RWPE2 (cell line): ENCODE measurements around the gene CDC14C.

Experiments used
- ATAC-seq: fragments of 200-7000 bp; cut with Tn5 transposase; 3 replicates; pipeline ENCODE4 v1.9.1; 2021; ENCODE audit warnings: low read depth
- DNase-seq: peaks from one replicate; pipeline ENCODE4 v3.0.0-alpha.2; 2020; ENCODE audit warnings: low spot score
- H3K27ac ChIP-seq: fragments of 450-650 bp; 2 replicates; pipeline ENCODE4 v1.5.1; 2017; ENCODE audit warnings: mild to moderate bottlenecking; ENCODE audit not compliant: poor library complexity, severe bottlenecking
- H3K27me3 ChIP-seq: fragments of 250-450 bp; sonication (Bioruptor Pico); 2 replicates; pipeline ENCODE4 v1.5.1; 2021; ENCODE audit warnings: mild to moderate bottlenecking, moderate library complexity; ENCODE audit not compliant: insufficient read depth, poor library complexity, severe bottlenecking
- H3K36me3 ChIP-seq: fragments of 250-450 bp; sonication (Bioruptor Pico); 2 replicates; pipeline ENCODE4 v1.5.1; 2020; ENCODE audit warnings: low read depth, mild to moderate bottlenecking, moderate library complexity
- H3K4me1 ChIP-seq: fragments of 250-450 bp; sonication (Bioruptor Pico); 2 replicates; pipeline ENCODE4 v1.5.1; 2021; ENCODE audit warnings: mild to moderate bottlenecking, moderate library complexity; ENCODE audit not compliant: insufficient read depth, poor library complexity, severe bottlenecking
- H3K4me3 ChIP-seq: fragments of 250-450 bp; sonication (Bioruptor Pico); 2 replicates; pipeline ENCODE4 v1.5.1; 2021; ENCODE audit warnings: mild to moderate bottlenecking, moderate library complexity; ENCODE audit not compliant: severe bottlenecking
- H3K9me3 ChIP-seq: fragments of 250-450 bp; sonication (Bioruptor Pico); 2 replicates; pipeline ENCODE4 v1.5.1; 2021; ENCODE audit warnings: mild to moderate bottlenecking, moderate library complexity; ENCODE audit not compliant: severe bottlenecking
- TF ChIP-seq, protein P1 (sequence below): fragments of 450-650 bp; IDR thresholded peaks from one replicate; pipeline ENCODE4 v1.5.1; 2017; ENCODE audit warnings: mild to moderate bottlenecking, moderate library complexity; ENCODE audit not compliant: poor library complexity, severe bottlenecking

Gene CDC14C

GRCh38 chr7:48931481-48931880 is 7.1 kb downstream of the CDC14C start:
- Histone ChIP-seq H3K9me3 (no peaks in the 10 kb centered on the region), H3K27me3 (no peaks in the 10 kb centered on the region), H3K27ac (no peak overlapping the region), H3K4me1 (no peaks in the 10 kb centered on the region), H3K36me3 (no peaks in the 10 kb centered on the region), H3K4me3 (no peak overlapping the region)
- DNase-seq (no peak), ATAC-seq (no peak)
- TF ChIP-seq, protein P1, sequence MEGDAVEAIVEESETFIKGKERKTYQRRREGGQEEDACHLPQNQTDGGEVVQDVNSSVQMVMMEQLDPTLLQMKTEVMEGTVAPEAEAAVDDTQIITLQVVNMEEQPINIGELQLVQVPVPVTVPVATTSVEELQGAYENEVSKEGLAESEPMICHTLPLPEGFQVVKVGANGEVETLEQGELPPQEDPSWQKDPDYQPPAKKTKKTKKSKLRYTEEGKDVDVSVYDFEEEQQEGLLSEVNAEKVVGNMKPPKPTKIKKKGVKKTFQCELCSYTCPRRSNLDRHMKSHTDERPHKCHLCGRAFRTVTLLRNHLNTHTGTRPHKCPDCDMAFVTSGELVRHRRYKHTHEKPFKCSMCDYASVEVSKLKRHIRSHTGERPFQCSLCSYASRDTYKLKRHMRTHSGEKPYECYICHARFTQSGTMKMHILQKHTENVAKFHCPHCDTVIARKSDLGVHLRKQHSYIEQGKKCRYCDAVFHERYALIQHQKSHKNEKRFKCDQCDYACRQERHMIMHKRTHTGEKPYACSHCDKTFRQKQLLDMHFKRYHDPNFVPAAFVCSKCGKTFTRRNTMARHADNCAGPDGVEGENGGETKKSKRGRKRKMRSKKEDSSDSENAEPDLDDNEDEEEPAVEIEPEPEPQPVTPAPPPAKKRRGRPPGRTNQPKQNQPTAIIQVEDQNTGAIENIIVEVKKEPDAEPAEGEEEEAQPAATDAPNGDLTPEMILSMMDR, result no peak

- DNase-seq (no peak), ATAC-seq (no peak)
- no peaks in the 10 kb centered on the region for H3K4me1 ChIP-seq
- H3K4me3 ChIP-seq, result no peak overlapping the region
- H3K9me3 ChIP-seq, result no peaks in the 10 kb centered on the region
- no peaks in the 10 kb centered on the region for H3K36me3 ChIP-seq
- H3K27me3 ChIP-seq, result no peaks in the 10 kb centered on the region
- TF ChIP-seq, protein P1, result no peak
- no peak overlapping the region for H3K27ac ChIP-seq
These were observed 8.0 kb downstream of the CDC14C start for GRCh38 chr7:48932126-48932910.

DNA sequence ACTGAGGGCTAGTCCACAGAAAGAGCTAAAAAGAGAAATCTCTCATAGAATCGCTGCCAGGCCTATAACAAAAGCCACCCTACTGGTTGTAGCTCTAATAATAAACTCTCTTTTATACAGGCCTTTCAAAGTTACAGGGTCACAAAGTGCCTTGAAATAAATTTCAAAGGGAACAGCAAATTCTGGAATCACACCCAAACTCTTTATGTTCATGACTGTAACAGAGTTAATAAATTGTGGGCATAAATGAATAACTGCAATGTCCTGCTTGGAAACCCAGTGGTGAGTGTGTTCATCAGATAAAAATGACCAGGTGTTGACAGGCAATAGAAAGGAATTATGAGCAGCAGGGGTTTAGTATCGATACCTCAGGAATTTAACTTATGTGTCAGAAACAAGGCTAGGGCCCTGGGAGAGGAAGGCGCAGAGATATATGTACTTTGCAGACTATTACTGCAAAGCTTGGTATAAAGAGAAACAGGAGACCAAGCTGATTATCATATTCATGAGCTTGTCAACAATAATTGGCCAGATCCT is 9.3 kb downstream of the CDC14C start:
- H3K9me3 ChIP-seq, result no peaks in the 10 kb centered on the region
- ATAC-seq (no peak), DNase-seq (no peak)
- no peak overlapping the region for H3K27ac ChIP-seq
- H3K36me3 ChIP-seq, result no peaks in the 10 kb centered on the region
- H3K27me3 ChIP-seq, result no peaks in the 10 kb centered on the region
- H3K4me1 ChIP-seq, result no peaks in the 10 kb centered on the region
- TF ChIP-seq, protein P1, result no peak
- H3K4me3 ChIP-seq, result no peak overlapping the region

DNA sequence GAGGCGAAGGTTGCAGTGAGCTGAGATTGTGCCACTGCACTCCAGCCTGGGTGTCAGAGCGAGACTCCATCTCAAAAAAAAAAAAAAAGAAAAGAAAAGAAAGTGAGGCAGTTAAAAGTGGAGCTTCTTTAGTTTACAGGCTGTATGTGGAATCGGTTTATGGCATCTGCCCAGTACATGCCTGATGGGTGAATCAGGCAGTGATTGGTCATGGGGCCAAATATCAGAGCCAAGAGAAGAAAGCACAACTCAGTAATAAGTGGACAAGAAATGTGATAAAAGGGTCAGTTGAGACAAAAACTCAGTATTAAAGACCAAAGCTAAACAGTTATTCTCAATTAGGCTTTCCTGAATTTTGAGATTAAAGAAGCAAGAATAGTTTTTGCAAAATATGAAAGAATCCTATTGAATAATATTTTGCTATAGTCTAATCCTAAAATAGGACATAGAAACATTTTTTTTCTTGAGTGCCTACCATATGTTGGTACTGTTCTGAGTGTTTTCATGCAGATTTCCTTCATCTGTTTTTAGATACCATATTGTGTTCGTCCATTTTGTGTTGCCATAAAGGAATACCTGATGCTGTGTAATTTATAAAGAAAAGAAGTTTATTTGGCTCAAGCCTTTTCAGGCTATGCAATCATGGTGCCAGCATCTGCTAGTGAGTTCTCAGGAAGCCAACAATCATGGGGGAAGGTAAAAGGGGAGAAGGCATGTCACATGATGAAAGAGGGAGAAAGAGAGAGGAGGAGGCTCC is 14.4 kb downstream of the CDC14C start:
- no peak overlapping the region for H3K4me3 ChIP-seq
- H3K27ac ChIP-seq, result no peak overlapping the region
- H3K4me1 ChIP-seq, result no peaks in the 10 kb centered on the region
- DNase-seq, result no peak
- no peaks in the 10 kb centered on the region for H3K9me3 ChIP-seq
- peaks cover 4% of the 10 kb centered on the region for H3K27me3 ChIP-seq
- H3K36me3 ChIP-seq, result no peaks in the 10 kb centered on the region
- ATAC-seq, result peak; percentile 67; the same call in 2 of the 3 replicates
- TF ChIP-seq, protein P1, result no peak
